ENCODE results near the gene EIF5B. TPM values are rescaled to one million over a fixed set of nuclear protein-coding genes. Genes with fewer than 3 reads are reported as not detected.
"Not testable (repeated sequence)": the region's sequence is repeated elsewhere in the genome, so short reads cannot be mapped to it uniquely, and the experiment has no call there.

Gene EIF5B
- total and polyA plus RNA-seq, 9 donors = 19.8 to 60.6 (median 53.0) TPM

DNA sequence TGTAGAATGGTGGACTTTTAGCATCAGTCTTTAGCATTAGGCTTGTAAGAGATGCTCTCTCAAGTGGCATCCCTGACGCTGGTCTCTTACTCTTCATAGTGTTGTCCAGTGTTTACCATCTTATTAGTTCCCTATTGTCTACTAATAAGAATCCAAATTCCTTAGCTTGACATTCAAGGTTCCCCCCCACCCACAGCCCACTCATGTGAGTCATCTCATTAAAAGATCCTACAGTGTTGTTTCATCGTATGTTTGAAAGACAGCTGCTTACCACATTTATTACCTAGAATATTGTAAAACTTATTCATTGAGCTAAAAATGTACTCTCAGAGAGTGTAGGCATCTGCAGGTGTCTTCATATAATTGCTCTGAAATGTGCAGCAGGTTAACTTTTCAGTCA lies 28.5 kb downstream of the EIF5B start:
- Histone ChIP-seq H3K27ac (ENCODE audit: low read length) (no peak overlapping the region), H3K27me3 (ENCODE audit: control insufficient read depth, insufficient read depth, low read length) (no peaks in the 10 kb centered on the region), H3K4me1 (ENCODE audit: control insufficient read depth, insufficient read depth, low read length) (no peaks in the 10 kb centered on the region), H3K36me3 (ENCODE audit: control insufficient read depth, insufficient read depth, low read length) (peaks cover 35% of the 10 kb centered on the region), H3K9me3 (replicated peaks; ENCODE audit: control insufficient read depth, low read depth, low read length) (no peaks in the 10 kb centered on the region), H3K4me3 (ENCODE audit: low read length) (no peak overlapping the region)
- no peak for DNase-seq
- WGBS (ENCODE audit: insufficient coverage) = no CpG with 5 or more reads among the region's 2 CpGs

DNA sequence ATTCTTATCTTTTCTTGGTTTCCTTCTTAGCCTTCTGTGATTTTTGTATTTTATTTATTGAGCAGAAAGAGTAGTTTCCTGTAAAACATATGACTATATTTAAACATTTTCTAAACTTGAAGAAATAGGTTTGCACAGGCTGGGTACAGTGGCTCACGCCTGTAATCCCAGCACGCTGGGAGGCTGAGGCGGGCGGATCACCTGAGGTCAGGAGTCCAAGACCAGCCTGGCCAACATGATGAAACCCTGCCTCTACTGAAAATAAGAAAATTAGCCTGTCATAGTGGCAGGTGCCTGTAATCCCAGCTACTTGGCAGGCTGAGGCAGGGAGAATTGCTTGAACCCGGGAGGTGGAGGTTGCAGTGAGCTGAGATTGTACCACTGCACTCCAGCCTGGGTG lies 31.7 kb downstream of the EIF5B start:
- 100% methylated on average over 1 of the region's 5 CpGs for WGBS (ENCODE audit: insufficient coverage)
- not testable (repeated sequence) for DNase-seq; H3K27ac ChIP-seq (ENCODE audit: low read length); H3K4me1 ChIP-seq (ENCODE audit: control insufficient read depth, insufficient read depth, low read length); H3K4me3 ChIP-seq (ENCODE audit: low read length); H3K27me3 ChIP-seq (ENCODE audit: control insufficient read depth, insufficient read depth, low read length); H3K9me3 ChIP-seq (replicated peaks; ENCODE audit: control insufficient read depth, low read depth, low read length)
- peaks cover 31% of the 10 kb centered on the region for H3K36me3 ChIP-seq (ENCODE audit: control insufficient read depth, insufficient read depth, low read length)

DNA sequence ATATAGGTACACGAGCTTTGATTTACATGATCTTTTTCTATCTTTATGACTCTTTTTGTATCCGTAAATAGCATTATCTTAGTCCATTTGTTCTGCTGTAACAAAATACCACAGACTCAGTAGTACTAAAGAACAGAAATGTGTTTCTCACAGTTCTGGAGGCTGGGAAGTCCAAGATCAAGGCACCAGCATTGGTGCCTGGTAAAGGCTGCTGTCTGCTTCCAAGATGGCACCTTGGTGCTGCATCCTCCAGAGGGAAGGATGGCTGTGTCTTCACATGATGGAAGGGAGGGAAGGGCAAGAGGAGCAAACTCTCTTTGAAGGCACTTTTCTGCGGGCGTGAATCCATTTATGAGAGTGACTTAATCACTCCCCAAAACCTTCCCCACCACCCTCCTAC lies 36.0 kb downstream of the EIF5B start:
- DNase-seq = no peak
- peaks cover 4% of the 10 kb centered on the region for H3K9me3 ChIP-seq (replicated peaks; ENCODE audit: control insufficient read depth, low read depth, low read length)
- H3K27ac ChIP-seq (ENCODE audit: low read length) = no peak overlapping the region
- H3K27me3 ChIP-seq (ENCODE audit: control insufficient read depth, insufficient read depth, low read length) = no peaks in the 10 kb centered on the region
- WGBS (ENCODE audit: insufficient coverage) = no CpG with 5 or more reads among the region's 4 CpGs
- no peak overlapping the region for H3K4me3 ChIP-seq (ENCODE audit: low read length)
- no peaks in the 10 kb centered on the region for H3K4me1 ChIP-seq (ENCODE audit: control insufficient read depth, insufficient read depth, low read length)
- H3K36me3 ChIP-seq (ENCODE audit: control insufficient read depth, insufficient read depth, low read length) = peaks cover 27% of the 10 kb centered on the region

DNA sequence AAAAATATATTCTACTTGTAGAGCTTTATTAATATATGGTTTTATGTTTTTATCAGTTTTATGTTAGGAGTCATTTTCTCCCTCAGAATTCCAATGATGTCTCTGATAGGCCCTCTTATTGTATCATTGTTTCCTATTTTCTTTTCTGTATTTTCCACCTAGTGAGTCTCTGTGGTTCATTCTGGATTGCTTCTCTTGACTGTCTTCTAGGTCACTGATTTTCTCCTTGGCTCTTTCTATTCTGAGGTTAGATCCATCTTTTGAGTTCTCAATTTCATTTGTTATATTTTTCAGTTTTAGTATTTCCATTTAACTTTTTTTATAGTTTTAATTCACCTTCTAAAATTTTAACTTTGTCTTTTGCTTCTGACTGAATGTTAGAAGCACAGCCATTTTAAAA lies 37.6 kb downstream of the EIF5B start:
- Histone ChIP-seq H3K4me3 (ENCODE audit: low read length) (no peak overlapping the region), H3K4me1 (ENCODE audit: control insufficient read depth, insufficient read depth, low read length) (no peaks in the 10 kb centered on the region), H3K27ac (ENCODE audit: low read length) (no peak overlapping the region), H3K9me3 (replicated peaks; ENCODE audit: control insufficient read depth, low read depth, low read length) (peaks cover 4% of the 10 kb centered on the region), H3K27me3 (ENCODE audit: control insufficient read depth, insufficient read depth, low read length) (no peaks in the 10 kb centered on the region), H3K36me3 (ENCODE audit: control insufficient read depth, insufficient read depth, low read length) (peaks cover 21% of the 10 kb centered on the region)
- DNase-seq = no peak

- no peak overlapping the region for H3K4me3 ChIP-seq (ENCODE audit: low read length)
- H3K4me1 ChIP-seq (ENCODE audit: control insufficient read depth, insufficient read depth, low read length) = no peaks in the 10 kb centered on the region
- no peak overlapping the region for H3K27ac ChIP-seq (ENCODE audit: low read length)
- no CpG with 5 or more reads among the region's 7 CpGs for WGBS (ENCODE audit: insufficient coverage)
- H3K27me3 ChIP-seq (ENCODE audit: control insufficient read depth, insufficient read depth, low read length) = no peaks in the 10 kb centered on the region
- peaks cover 4% of the 10 kb centered on the region for H3K9me3 ChIP-seq (replicated peaks; ENCODE audit: control insufficient read depth, low read depth, low read length)
- peaks cover 25% of the 10 kb centered on the region for H3K36me3 ChIP-seq (ENCODE audit: control insufficient read depth, insufficient read depth, low read length)
- no peak for DNase-seq
Observed at GRCh38 chr2:99376254-99376864, 39.2 kb downstream of the EIF5B start.

DNA sequence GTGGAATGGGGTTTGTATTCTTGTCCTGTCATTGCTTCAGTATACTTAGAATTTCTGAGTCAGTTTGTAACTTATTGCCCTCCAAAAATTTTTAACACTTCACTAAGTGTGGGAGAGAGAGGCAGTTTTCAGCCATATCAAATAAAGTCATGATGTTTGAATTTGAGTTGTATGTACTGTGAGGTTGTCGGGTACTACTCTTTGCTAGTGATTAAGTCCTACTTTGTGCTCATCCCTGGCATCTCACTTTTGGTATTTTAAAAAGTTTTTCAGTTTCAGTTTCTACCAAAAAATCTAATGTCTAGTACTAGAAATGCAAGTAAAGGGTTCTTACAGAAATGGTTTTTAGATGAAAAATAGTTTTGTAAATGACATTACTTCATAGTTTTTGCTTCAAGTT lies 40.7 kb downstream of the EIF5B start:
- peaks cover 4% of the 10 kb centered on the region for H3K9me3 ChIP-seq (replicated peaks; ENCODE audit: control insufficient read depth, low read depth, low read length)
- no peaks in the 10 kb centered on the region for H3K27me3 ChIP-seq (ENCODE audit: control insufficient read depth, insufficient read depth, low read length)
- no peak for DNase-seq
- no CpG with 5 or more reads among the region's 1 CpG for WGBS (ENCODE audit: insufficient coverage)
- H3K27ac ChIP-seq (ENCODE audit: low read length) = no peak overlapping the region
- H3K4me1 ChIP-seq (ENCODE audit: control insufficient read depth, insufficient read depth, low read length) = no peaks in the 10 kb centered on the region
- peaks cover 25% of the 10 kb centered on the region for H3K36me3 ChIP-seq (ENCODE audit: control insufficient read depth, insufficient read depth, low read length)
- H3K4me3 ChIP-seq (ENCODE audit: low read length) = no peak overlapping the region

DNA sequence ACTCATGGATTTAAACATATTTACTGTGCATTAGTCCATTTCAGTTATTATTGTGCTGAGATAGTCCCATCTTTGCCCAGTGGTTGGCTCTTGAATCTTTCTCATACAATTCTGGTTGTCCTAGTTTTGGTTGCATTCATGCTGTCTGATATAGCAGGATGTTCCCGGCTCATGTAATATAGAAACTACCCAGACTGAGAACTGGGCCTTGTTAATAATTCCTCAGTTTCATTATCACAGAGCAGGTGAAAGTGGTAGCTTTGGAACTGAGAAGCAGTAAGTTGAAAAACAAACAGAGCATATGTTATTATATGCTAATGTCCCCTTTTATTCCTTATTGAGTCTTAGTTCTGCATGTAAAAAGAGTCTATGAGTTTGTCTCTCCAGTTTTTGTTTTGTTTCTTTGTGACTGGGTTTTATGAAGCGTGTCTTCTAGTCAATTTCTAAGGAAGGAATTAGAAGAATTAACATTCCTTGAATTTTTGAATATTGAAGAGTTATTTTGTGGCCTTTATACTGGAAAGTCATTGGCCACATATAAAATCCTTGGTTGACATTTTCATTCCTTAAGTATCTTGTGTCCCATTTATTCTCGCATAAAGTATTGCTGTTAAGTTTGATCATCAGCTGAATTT lies 43.3 kb downstream of the EIF5B start:
- Histone ChIP-seq H3K27me3 (ENCODE audit: control insufficient read depth, insufficient read depth, low read length) (no peaks in the 10 kb centered on the region), H3K36me3 (ENCODE audit: control insufficient read depth, insufficient read depth, low read length) (peaks cover 27% of the 10 kb centered on the region), H3K9me3 (replicated peaks; ENCODE audit: control insufficient read depth, low read depth, low read length) (no peaks in the 10 kb centered on the region), H3K27ac (ENCODE audit: low read length) (no peak overlapping the region), H3K4me3 (ENCODE audit: low read length) (no peak overlapping the region), H3K4me1 (ENCODE audit: control insufficient read depth, insufficient read depth, low read length) (no peaks in the 10 kb centered on the region)
- WGBS (ENCODE audit: insufficient coverage) = no CpG with 5 or more reads among the region's 3 CpGs
- DNase-seq = no peak

GRCh38 chr2:99382143-99382542 lies 45.0 kb downstream of the EIF5B start:
- WGBS (ENCODE audit: insufficient coverage) = no CpG with 5 or more reads among the region's 2 CpGs
- H3K27ac ChIP-seq (ENCODE audit: low read length) = no peak overlapping the region
- H3K4me3 ChIP-seq (ENCODE audit: low read length) = no peak overlapping the region
- H3K27me3 ChIP-seq (ENCODE audit: control insufficient read depth, insufficient read depth, low read length) = no peaks in the 10 kb centered on the region
- no peak for DNase-seq
- H3K9me3 ChIP-seq (replicated peaks; ENCODE audit: control insufficient read depth, low read depth, low read length) = no peaks in the 10 kb centered on the region
- peaks cover 27% of the 10 kb centered on the region for H3K36me3 ChIP-seq (ENCODE audit: control insufficient read depth, insufficient read depth, low read length)
- no peaks in the 10 kb centered on the region for H3K4me1 ChIP-seq (ENCODE audit: control insufficient read depth, insufficient read depth, low read length)

DNA sequence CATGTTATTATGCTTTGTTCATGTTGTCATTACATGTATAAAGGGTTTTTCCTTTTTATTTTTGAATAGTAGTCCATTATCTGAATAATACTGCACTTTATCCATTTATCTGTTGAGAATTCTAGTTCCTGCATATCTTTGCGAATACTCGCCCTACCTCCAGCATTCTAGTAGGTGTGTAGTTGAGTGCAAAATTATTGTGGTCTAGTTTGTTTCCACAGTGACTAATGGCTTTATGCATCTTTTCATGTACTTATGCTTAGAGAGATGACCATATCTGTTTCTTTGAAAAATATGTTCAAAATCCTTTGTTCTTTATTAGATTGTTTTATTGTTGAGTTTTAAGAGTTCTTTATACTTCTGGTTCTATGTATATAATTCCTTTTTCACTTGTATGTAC lies 48.8 kb downstream of the EIF5B start:
- Histone ChIP-seq H3K27me3 (ENCODE audit: control insufficient read depth, insufficient read depth, low read length) (no peaks in the 10 kb centered on the region), H3K4me1 (ENCODE audit: control insufficient read depth, insufficient read depth, low read length) (no peaks in the 10 kb centered on the region), H3K4me3 (ENCODE audit: low read length) (no peak overlapping the region), H3K9me3 (replicated peaks; ENCODE audit: control insufficient read depth, low read depth, low read length) (no peaks in the 10 kb centered on the region), H3K27ac (ENCODE audit: low read length) (no peak overlapping the region), H3K36me3 (ENCODE audit: control insufficient read depth, insufficient read depth, low read length) (peaks cover 22% of the 10 kb centered on the region)
- no peak for DNase-seq
- no CpG with 5 or more reads among the region's 2 CpGs for WGBS (ENCODE audit: insufficient coverage)

DNA sequence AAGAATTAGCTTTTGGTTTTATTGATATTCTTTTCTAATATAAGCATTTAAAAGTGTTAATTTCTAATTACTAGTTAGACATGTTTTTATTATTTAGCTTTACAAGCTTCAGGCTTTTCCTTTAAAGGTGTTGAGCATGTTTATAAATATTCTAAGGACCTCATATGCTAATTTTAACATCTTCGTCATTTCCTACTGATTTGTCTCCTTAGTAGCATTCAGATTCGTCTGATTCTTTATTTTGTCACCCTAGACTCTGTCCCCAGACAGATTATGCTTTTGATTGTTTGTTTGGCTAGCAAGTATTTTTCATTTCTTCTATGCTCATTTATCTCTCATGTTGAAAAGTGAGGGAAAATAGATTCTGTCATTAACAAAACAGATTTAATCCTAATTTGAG lies 51.7 kb downstream of the EIF5B start:
- no peak for DNase-seq
- H3K36me3 ChIP-seq (ENCODE audit: control insufficient read depth, insufficient read depth, low read length) = peaks cover 25% of the 10 kb centered on the region
- H3K9me3 ChIP-seq (replicated peaks; ENCODE audit: control insufficient read depth, low read depth, low read length) = no peaks in the 10 kb centered on the region
- H3K27ac ChIP-seq (ENCODE audit: low read length) = no peak overlapping the region
- H3K4me3 ChIP-seq (ENCODE audit: low read length) = no peak overlapping the region
- H3K4me1 ChIP-seq (ENCODE audit: control insufficient read depth, insufficient read depth, low read length) = no peaks in the 10 kb centered on the region
- no peaks in the 10 kb centered on the region for H3K27me3 ChIP-seq (ENCODE audit: control insufficient read depth, insufficient read depth, low read length)
- no CpG with 5 or more reads among the region's 2 CpGs for WGBS (ENCODE audit: insufficient coverage)

DNA sequence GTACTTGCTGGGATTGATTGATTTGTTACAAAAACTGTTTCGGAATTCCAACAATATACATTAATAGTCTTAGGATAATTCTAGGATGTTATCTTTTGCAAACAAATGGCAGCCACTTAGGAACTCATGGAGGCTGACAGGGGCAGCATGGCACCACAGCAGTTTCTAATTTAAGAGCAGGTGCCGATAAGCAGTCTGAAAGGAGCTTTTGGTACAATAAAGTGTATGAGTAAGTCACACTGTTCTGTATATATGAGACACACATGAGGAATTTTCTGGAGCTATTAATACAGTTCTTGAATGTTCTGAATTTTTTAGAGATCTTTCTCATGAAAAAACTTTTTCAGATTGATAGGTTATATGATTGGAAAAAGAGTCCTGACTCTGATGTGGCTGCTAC lies 52.2 kb downstream of the EIF5B start:
- Histone ChIP-seq H3K27ac (ENCODE audit: low read length) (no peak overlapping the region), H3K36me3 (ENCODE audit: control insufficient read depth, insufficient read depth, low read length) (peaks cover 27% of the 10 kb centered on the region), H3K4me3 (ENCODE audit: low read length) (no peak overlapping the region), H3K9me3 (replicated peaks; ENCODE audit: control insufficient read depth, low read depth, low read length) (no peaks in the 10 kb centered on the region), H3K4me1 (ENCODE audit: control insufficient read depth, insufficient read depth, low read length) (no peaks in the 10 kb centered on the region), H3K27me3 (ENCODE audit: control insufficient read depth, insufficient read depth, low read length) (no peaks in the 10 kb centered on the region)
- DNase-seq = no peak
- no CpG with 5 or more reads among the region's 2 CpGs for WGBS (ENCODE audit: insufficient coverage)

Data from muscle of leg (tissue), 11 donors.